CD1c-positive myeloid dendritic cell (primary cell): ENCODE data around the gene GPR141.

Experiments used
- DNase-seq: peaks from one replicate; pipeline ENCODE4 v3.0.0-alpha.2; 2016; ENCODE audit errors: extremely low spot score

GPR141 gene, protein sequence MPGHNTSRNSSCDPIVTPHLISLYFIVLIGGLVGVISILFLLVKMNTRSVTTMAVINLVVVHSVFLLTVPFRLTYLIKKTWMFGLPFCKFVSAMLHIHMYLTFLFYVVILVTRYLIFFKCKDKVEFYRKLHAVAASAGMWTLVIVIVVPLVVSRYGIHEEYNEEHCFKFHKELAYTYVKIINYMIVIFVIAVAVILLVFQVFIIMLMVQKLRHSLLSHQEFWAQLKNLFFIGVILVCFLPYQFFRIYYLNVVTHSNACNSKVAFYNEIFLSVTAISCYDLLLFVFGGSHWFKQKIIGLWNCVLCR

DNA sequence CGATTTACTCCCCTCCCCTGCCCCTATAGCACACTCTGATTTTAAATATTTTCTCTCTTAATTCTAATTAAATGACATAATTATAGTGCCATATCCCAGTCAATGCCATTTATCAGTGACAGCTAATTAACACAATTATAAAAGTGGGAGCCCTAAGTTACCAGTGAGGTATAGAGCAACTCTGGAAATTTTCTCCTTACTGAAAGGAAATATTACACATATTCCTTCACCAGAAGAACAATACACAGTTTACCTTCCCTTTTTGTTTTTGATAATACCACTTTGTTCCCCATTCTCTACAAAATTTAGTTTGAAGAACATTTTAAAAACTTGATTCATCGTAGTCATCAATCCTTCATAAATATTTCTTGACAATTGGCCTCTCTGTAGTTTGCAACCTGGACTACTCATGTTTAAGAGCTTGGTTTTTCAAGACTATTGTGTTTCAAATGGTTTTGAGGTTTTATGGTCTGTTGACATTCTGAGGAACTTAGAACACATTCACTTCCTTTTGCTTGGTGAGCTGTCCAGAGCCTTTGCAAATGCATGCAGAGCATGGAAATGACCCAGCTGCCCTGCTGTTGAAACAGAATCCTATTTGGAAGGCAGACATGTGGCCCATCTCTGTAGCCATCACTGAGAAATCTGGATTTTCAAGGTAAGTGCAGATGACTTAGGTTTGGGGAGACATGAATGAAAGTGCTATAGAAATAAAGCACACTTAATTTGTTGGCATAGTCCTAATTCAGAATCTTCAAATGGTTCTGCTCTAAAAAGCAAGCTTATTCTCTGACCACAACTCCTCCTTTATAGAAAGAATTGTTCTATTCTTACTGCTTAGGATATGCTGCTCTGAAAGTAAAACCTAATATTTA is at the start of gene GPR141:
Gene GPR141, plus strand, starts transcription at position 521 of the 875 bp plus-strand sequence. CDS start 56,628 bp downstream, outside the sequence.
- DNase-seq, result peak; percentile 77

GRCh38 chr7:37635346-37635745 is 48.2 kb upstream of the GPR141 start:
- peak; percentile 43 for DNase-seq

DNA sequence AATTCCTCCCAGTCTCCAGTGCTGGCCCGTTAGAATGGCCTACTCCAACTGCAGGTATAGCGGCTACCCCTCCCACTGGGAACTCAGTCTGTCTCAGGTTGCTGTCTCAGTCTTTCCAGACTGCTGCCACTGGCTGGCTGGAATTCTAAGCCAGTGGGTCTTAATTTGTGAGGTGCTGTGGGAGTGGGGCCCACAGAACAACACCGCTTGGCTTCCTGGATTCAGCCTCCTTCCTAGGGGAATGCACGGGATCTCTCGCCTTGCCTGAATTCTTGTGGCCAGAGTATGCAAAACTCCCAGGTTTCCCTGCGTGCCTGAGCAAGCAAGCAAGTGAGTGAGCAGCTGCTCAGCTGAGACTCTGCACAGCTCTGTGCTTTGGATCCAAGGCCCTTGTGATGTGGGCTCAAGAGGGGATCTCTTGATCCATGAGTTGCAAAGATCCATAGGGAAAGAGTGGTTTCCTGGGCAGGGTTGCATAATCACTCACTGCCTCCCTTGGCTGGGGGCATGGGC is 41.5 kb upstream of the GPR141 start:
- no peak for DNase-seq

DNA sequence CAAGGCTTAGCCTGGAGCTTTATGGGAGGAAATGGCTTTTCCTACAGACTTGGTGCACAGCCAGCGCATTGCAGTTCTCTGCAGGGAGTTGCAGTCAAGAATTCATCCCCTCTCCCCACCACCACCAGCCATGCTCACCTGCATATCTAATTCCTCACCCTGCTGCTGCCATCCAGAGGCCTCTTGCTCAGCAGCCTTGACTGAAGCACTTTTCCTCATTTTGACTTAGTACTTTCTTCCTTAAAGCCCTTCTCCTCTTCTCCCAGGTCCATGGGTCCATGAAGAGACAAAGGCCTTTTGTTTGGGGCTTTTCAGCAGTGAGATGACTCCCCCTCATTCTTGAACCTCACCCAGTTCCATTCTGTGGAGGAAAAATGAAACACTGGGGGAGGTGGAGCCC is 39.7 kb upstream of the GPR141 start:
- DNase-seq, result no peak

GRCh38 chr7:37645282-37646050 is 38.1 kb upstream of the GPR141 start:
- DNase-seq, result peak; percentile 59

DNA sequence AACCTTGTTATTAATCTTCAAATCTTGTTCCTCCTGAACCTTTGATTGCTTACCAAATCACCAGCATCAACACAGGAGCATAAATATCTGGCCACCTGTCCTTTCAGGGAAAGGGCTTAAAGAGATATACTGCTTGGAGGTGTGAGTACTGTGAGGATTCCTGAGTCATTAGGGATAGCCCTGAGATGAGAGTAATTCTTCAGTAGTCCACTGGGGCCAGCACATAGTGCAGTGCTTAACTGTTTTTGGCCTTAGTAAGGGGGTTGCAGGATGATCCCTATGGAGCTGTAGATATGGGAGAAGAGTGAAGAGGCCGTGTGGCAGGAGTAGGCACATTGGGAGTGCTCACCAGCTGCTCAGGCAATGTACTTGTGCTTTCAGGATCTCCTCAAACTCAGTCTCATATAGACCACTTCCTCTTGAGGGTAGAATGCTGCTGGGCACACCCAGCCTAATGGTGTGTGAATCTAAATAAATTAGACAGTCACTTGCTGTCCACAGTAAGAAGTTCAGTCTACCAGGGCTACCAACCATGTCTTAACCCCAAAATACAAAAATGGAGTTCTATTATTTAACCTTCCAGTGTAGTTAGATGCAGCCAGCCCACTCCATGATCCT is 26.5 kb upstream of the GPR141 start:
- DNase-seq, result no peak

DNA sequence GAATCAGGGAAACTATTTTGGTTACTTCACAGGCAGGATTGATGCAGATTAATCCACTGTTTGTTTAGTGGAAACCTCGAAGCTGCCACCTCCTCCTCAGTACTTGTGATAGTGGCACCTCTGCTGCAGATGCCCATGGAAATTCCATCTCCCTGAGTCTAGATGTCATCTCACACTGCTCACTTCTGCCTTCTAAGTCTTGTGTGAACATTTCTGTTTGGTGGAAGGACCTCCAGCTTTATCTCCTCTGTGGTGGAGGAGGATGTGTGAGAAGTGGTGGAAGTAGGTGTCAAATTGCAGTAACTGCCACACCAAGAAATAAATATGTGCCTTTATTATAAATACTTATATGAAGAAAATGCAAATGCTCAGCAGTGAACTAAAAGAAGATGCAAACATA is 25.8 kb upstream of the GPR141 start:
- no peak for DNase-seq

- DNase-seq, result no peak
Measured at GRCh38 chr7:37659971-37660565, 23.5 kb upstream of the GPR141 start.

DNA sequence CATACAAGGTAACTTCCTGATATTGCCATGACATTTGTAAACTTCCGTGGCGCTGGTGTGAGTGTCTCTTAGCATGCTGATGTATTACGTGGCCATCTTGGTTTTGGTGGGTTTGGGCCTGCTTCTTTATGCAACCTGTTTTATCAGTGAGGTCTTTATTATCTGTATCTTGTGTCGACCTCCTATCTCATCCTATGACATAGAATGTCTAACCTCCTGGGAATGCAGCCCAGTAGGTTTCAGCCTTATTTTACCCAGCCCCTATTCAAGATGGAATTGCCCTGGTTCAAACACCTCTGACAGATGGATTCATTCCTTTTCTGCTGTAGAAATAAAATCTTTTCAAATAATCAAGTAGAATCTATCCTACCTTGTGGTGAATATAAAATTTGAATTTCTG is 23.0 kb upstream of the GPR141 start:
- DNase-seq, result no peak

DNA sequence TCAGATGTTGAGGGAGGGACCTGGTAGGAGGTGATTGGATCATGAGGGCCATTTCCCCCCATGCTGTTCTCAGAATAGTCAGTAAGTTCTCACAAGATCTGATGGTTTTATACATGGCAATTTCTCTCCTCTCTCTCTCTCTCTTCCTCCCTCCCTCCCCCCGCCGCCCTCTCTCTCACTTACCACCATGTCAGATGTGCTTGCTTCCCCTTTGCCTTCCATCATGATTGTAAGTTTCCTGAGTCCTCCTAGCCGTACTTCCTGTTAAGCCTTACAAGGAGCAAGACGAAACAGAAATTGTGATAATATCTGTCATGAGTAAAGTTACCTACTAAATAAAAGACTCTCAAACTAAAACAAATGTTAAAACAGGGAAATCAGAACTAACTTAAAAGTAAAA is 19.9 kb upstream of the GPR141 start:
- peak; percentile 73 for DNase-seq

DNA sequence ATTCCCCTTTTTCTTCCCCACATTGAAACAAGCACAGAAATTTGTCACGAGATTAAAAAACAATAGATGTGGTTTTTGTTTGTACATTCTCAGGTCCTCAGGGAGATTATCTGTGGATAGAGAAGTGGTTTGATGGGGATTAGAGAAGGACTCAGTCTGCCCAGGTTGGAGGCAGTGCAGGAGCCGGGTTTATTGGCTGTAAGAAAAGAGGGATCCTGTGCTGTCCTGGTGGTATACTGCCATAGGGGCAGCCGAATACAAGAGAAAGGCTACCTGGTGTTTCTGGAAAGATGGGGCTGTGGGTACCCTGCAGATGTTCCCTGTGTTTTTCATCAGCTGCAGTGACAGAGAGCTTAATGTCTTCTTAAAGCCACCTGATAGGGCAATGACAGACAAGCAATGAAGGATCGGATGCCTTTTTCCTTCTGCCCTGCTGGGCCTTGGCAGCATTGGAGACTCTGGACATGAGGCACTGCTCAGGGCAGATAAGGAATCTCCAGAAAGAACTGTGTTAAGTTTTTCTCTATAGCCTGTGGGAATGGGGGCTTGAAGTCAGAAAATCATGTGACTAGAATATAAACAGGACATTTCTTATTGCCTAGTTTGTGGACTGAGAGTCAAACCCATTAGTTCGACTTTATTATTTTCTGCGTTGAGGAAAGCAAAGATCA is 18.1 kb upstream of the GPR141 start:
- DNase-seq, result no peak

- peak; percentile 60 for DNase-seq
Measured at GRCh38 chr7:37666026-37666799, 17.4 kb upstream of the GPR141 start.

- DNase-seq, result no peak
Measured at GRCh38 chr7:37669818-37670217, 13.7 kb upstream of the GPR141 start.

- no peak for DNase-seq
Measured at GRCh38 chr7:37670436-37670835, 13.1 kb upstream of the GPR141 start.

- no peak for DNase-seq
Measured at GRCh38 chr7:37671876-37672275, 11.7 kb upstream of the GPR141 start.

DNA sequence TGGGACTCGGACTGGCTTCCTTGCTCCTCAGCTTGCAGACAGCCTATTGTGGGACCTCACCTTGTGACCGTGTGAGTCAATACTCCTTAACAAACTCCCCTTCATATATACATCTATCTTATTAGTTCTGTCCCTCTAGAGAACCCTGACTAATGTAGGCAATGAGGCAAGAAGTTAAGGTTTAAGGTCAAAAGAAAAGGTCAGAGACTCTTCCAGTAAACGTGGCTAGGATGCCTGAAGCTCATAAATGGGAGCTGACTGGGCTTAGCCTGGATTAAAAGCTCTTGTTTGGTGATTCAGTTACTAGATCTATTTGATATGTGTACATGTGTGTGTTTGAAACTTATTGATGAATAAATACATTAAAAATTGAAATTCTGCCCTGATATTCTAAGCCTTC is 10.6 kb upstream of the GPR141 start:
- no peak for DNase-seq

GRCh38 chr7:37673523-37673922 is 10.0 kb upstream of the GPR141 start:
- no peak for DNase-seq

GRCh38 chr7:37674531-37674930 is 9.0 kb upstream of the GPR141 start:
- peak; percentile 84 for DNase-seq

DNA sequence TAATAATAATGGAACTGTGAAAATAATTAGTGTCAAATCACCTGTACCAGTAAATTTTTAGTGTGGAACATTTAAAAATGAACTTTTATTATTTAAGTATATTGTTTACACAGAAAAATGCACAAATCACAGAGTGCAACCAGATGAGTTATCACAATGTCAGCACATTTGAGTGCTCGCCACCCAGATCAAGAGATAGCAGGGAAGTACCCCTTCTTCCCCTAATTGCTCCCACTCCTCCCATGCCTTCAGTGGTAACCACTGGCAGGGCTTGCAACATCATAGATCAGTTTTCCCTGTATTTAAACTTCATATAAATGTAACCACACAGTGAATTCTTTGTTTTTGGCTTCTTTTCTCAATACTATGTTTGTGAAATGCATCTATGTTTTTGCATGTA is 7.8 kb upstream of the GPR141 start:
- peak; percentile 70 for DNase-seq

DNA sequence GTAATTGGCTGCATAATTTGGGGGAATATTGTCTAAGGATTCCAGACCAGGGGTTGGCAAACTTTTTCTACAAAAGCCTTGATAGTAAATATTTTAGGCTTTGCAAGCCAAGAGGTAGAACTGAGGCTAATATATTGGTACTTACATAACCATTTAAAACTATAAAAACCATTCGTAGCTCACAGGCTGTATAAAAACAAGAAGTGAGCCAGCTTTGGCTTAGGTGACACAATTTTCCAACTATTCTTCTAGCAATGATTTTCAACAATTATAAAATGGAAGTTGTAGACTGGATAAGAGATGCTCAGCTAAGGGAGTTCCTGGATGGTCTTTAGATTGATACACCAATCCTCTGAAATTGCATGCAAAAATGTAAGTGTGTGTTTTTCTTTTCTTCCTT is 1.4 kb downstream of the GPR141 start:
- peak; percentile 52 for DNase-seq
